ENCODE results near the gene ITCH. TPM values are rescaled to one million over a fixed set of nuclear protein-coding genes. Genes with fewer than 3 reads are reported as not detected.
"Not testable (repeated sequence)": the region's sequence is repeated elsewhere in the genome, so short reads cannot be mapped to it uniquely, and the experiment has no call there.

ITCH gene
- total RNA-seq, 2 experiments from 2014 or later: 41.4 to 43.5 TPM

DNA sequence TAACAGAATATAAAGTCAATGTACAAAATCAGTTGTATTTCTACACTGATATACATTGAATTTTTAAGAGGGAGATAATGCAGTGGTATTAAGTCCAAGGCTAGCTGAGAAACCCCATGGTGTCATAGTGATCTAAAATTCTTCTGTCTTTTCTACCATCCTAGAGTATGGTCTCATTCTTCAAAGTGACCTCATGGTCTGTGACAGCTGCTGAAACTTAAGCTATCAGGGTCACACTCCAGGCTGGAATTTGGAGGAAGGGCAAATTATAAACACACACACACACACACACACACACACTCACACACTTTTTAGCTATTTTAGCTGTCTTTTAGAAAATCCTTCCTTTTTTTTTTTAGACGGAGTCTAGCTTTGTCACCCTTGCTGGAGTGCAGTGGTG is 105.9 kb downstream of the ITCH start:
- no peak for ATAC-seq
- POLR2A ChIA-PET: no interaction called here
- Mint-ChIP-seq H3K36me3 (ENCODE audit: low read depth) (peaks cover 22% of the 10 kb centered on the region), H3K27ac (no peak overlapping the region), H3K9me3 (ENCODE audit: low read depth) (no peaks in the 10 kb centered on the region), H3K4me1 (peaks cover 2% of the 10 kb centered on the region), H3K4me3 (no peak overlapping the region), H3K27me3 (no peaks in the 10 kb centered on the region)
- intact Hi-C loops (cut with DNase I, micrococcal nuclease): no loop called here
- DNase-seq: no peak
- CTCF ChIA-PET: interaction anchor here (0.9 to 3.5 kb wide), 3 partner anchors 9 to 156 kb away, joined by 3 to 20 read pairs (median 4); no protein-coding TSS in a partner anchor

DNA sequence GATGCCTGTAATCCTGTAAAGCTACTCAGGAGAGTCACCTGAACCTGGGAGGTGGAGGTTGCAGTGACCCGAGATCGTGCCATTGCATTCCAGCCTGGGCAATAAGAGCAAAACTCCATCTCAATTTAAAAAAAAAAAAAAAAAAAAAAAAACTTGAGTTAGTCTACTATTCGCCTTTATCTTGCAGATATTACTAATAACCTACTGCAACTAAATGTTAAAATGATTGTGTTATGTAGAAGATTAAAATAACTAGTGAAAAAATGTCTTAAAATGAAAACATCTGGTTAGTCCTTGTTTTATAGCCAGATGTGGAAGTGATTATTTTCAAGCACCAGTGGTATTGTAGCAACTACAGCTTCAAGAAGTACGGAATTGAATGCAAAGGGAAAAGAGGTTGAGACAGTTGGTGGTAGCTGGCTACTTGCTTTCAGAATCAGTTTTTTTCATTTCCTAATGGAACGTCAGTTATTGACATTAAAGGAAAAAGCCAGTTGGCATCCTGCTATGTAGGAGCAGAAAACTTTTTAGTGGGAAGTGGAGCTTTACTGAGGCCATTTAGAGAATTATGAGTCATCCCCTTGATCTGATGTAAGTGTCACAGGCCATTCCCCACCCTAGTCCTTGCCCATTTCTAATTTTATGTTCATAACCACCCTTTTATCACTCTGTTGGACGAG is 109.3 kb downstream of the ITCH start:
- H3K4me1 Mint-ChIP-seq: peaks cover 6% of the 10 kb centered on the region
- peaks cover 30% of the 10 kb centered on the region for H3K36me3 Mint-ChIP-seq (ENCODE audit: low read depth)
- CTCF ChIA-PET: interaction anchor here (2.2 kb wide), 1 partner anchor 159 kb away, joined by 17 read pairs; no protein-coding TSS in a partner anchor
- no peaks in the 10 kb centered on the region for H3K27me3 Mint-ChIP-seq
- no peak for ATAC-seq
- intact Hi-C loops (cut with DNase I, micrococcal nuclease): no loop called here
- H3K27ac Mint-ChIP-seq: no peak overlapping the region
- no peak overlapping the region for H3K4me3 Mint-ChIP-seq
- POLR2A ChIA-PET: interaction anchor here (0.6 kb wide), 1 partner anchor 286 kb away, joined by 6 read pairs; no protein-coding TSS in a partner anchor
- no peaks in the 10 kb centered on the region for H3K9me3 Mint-ChIP-seq (ENCODE audit: low read depth)
- no peak for DNase-seq

DNA sequence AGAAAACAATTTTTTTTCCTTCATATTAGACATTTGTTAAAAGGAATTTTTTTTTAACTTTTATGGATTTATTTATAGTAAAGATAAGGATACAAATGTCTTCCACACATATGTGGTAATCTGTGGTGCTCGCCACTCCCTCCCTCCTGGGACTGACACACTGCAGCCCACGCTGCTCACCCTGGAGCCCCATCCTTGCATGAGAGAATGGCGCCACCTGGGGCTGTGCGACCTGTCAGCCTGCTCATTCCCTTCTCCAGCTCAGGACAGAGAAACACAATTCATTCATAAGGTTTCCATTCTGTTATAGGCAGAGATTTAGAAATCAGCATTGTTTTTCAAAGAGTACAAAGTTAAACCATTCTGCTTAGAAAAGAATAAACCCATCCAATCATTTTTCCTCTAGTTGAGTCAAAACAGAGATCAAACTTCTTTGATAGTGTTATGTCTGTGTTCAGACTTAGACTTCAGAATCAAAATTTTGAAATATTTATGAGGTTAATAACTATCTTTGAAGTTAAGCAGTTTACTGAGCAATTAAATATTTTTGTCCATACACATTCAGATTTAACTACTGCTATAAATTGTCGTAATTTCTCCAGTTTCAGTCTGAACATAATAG is 110.3 kb downstream of the ITCH start:
- ChIA-PET POLR2A (interaction anchor here (0.6 kb wide), 1 partner anchor 285 kb away, joined by 6 read pairs; no protein-coding TSS in a partner anchor), CTCF (interaction anchor here (0.5 to 2.2 kb wide), 4 partner anchors 9 to 296 kb away, joined by 3 to 17 read pairs (median 3); no protein-coding TSS in a partner anchor)
- Mint-ChIP-seq H3K9me3 (ENCODE audit: low read depth) (no peaks in the 10 kb centered on the region), H3K36me3 (ENCODE audit: low read depth) (peaks cover 34% of the 10 kb centered on the region), H3K4me3 (no peak overlapping the region), H3K27ac (peak overlapping the region; percentile 37), H3K4me1 (peaks cover 6% of the 10 kb centered on the region), H3K27me3 (no peaks in the 10 kb centered on the region)
- ATAC-seq: peak; percentile 61
- DNase-seq: peak; percentile 72
- intact Hi-C loops (cut with DNase I, micrococcal nuclease): loop anchor here (1.0 kb wide), 1 partner anchor 161 kb away; no protein-coding TSS in a partner anchor

DNA sequence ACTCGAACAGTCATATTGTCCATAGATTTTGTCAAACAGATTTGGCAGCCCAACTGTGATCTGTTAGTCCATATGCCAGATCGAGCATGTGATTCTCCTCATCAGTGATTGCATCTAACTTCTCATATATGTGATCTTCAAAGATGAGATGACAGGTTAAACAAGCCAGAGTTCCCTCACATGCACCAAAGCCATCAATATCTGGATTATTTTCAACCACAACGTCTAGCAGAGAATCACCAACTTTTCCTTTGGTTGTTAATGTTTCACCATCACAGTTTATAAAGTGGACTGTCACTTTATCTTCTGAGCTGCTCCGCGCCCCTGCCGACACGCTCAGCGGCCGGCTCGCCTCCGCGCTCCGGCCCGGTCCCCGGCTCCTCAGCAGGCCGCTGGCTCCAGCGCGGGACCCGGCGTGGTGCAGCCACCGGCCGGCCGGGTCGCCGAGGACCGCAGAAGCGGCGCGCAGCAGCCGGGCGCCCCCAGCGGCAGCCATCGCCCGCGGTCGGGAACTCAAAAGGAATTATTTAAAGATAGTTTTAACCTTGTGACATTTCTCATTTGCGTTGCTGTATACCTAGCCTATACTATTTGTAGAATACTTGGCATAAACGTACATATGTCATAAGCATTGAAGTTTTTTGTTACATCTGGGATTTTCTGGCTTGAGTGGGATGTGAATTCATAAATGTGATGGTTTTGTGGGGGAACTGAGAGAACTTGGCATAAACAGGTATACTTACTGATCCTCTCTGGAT is 113.1 kb downstream of the ITCH start:
- intact Hi-C loops (cut with DNase I, micrococcal nuclease): no loop called here
- CTCF ChIA-PET: interaction anchor here (0.6 to 4.4 kb wide), 5 partner anchors 13 to 633 kb away, joined by 3 to 20 read pairs (median 5); no protein-coding TSS in a partner anchor

DNA sequence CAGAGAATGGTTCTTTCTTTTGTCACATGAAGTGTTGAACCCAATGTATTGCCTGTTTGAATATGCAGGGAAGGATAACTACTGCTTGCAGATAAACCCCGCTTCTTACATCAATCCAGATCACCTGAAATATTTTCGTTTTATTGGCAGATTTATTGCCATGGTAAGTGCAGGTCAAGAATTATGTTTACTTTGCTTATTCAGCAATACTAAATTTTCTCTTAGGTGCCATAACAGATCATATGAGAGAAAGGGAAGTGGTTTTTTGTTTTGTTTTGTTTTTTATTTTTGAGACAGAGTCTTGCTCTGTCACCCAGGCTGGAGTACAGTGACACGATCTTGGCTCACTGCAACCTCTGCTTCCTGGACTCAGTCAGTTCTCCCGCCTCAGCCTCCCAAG is 116.6 kb downstream of the ITCH start:
- POLR2A ChIA-PET: no interaction called here
- CTCF ChIA-PET: no interaction called here
- Mint-ChIP-seq H3K4me3 (no peak overlapping the region), H3K27ac (no peak overlapping the region), H3K36me3 (ENCODE audit: low read depth) (peaks cover 61% of the 10 kb centered on the region), H3K27me3 (no peaks in the 10 kb centered on the region), H3K4me1 (peaks cover 5% of the 10 kb centered on the region), H3K9me3 (ENCODE audit: low read depth) (no peaks in the 10 kb centered on the region)
- intact Hi-C loops (cut with DNase I, micrococcal nuclease): no loop called here
- no peak for DNase-seq
- no peak for ATAC-seq

More for the DNA sequence above, 113.1 kb downstream of the ITCH start:
- peaks cover 6% of the 10 kb centered on the region for H3K4me1 Mint-ChIP-seq
- no peaks in the 10 kb centered on the region for H3K27me3 Mint-ChIP-seq
- peak; percentile 42 for ATAC-seq
- POLR2A ChIA-PET: no interaction called here
- no peak overlapping the region for H3K4me3 Mint-ChIP-seq
- DNase-seq: peak; percentile 59
- H3K36me3 Mint-ChIP-seq (ENCODE audit: low read depth): peaks cover 48% of the 10 kb centered on the region
- H3K27ac Mint-ChIP-seq: no peak overlapping the region
- H3K9me3 Mint-ChIP-seq (ENCODE audit: low read depth): no peaks in the 10 kb centered on the region

DNA sequence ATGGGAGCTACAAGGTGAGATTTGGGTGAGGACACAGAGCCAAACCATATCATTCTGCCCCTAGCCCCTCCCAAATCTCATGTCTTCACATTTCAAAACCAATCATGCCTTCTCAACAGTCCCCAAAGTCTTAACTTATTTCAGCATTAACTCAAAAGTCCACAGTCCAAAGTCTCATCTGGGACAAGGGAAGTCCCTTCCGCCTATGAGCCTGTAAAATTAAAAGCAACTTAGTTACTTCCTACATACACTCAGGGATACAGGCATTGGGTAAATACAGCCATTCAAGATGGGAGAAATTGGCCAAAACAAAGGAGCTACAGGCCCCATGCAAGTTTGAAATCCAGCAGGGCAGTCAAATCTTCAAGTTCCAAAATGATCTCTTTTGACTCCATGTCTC is 119.1 kb downstream of the ITCH start:
- H3K27me3 Mint-ChIP-seq; DNase-seq; H3K27ac Mint-ChIP-seq; POLR2A ChIA-PET; H3K4me3 Mint-ChIP-seq; ATAC-seq; intact Hi-C loops (cut with DNase I, micrococcal nuclease); H3K4me1 Mint-ChIP-seq; H3K9me3 Mint-ChIP-seq (ENCODE audit: low read depth): not testable (repeated sequence)
- H3K36me3 Mint-ChIP-seq (ENCODE audit: low read depth): peaks cover 50% of the 10 kb centered on the region
- CTCF ChIA-PET: interaction anchor here (0.7 to 1.1 kb wide), 2 partner anchors 8 to 169 kb away, joined by 3 to 5 read pairs; no protein-coding TSS in a partner anchor

DNA sequence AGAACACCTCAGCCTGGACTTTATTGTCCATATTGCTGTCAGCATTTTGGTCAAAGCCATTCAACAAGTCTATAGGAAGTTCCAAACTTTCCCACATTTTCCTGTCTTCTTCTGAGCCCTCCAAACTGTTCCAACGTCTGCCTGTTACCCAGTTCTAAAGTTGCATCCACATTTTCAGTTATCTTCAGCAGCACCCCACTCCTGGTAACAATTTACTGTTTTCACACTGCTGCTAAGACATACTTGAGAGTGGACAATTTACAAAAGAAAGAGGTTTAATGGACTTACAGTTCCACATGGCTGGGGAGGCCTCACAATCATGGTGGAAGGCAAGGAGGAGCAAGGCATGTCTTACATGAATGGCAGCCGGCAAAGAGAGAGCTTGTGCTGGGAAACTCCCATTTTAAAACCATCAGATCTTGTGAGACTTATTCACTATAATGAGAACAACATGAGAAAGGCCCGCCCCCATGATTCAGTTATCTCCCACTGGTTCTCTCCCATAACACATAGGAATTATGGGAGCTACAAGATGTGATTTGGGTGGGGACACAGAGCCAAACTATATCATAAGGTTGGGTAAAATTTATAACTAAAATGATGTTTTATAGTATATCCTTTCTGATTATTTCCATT is 120.6 kb downstream of the ITCH start:
- CTCF ChIA-PET: interaction anchor here (1.8 kb wide), 1 partner anchor 32 kb away, joined by 7 read pairs; the partner anchor contains the start of gene DYNLRB1
- Mint-ChIP-seq H3K36me3 (ENCODE audit: low read depth) (peaks cover 47% of the 10 kb centered on the region), H3K27ac (peak overlapping the region; percentile 8)
- H3K4me1 Mint-ChIP-seq; H3K27me3 Mint-ChIP-seq; POLR2A ChIA-PET; DNase-seq; H3K9me3 Mint-ChIP-seq (ENCODE audit: low read depth); intact Hi-C loops (cut with DNase I, micrococcal nuclease); H3K4me3 Mint-ChIP-seq; ATAC-seq: not testable (repeated sequence)

DNA sequence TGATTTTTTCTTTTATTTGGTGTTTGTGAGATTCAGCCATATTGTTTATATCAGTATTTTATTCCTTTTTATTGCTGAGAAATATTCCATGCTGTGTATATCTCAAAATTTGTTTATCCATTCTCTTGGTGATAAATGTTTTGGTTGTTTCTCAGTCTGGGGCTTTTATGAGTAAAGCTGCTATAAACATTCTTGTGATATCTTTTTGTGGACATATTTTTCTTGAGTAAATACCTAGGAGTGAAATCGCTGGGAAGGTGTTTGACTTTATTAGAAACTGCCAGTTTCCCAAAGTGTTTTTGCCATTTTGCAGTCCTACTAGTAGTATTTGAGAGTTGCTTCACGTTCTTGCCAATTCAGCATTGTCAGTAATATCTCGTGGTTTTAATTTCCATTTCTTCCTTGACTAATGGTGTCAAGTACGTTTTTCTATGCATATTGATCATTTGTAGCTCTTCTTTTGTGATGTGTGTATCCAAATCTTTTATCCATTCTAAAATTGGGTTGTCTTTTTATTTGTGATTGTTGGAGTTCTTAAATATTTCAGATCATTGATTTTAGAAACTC is 122.1 kb downstream of the ITCH start:
- H3K9me3 Mint-ChIP-seq (ENCODE audit: low read depth): no peaks in the 10 kb centered on the region
- no peak overlapping the region for H3K4me3 Mint-ChIP-seq
- CTCF ChIA-PET: interaction anchor here (0.9 to 1.8 kb wide), 5 partner anchors 31 to 173 kb away, joined by 3 to 7 read pairs (median 6); partner anchors contain the start of gene DYNLRB1
- intact Hi-C loops (cut with DNase I, micrococcal nuclease): no loop called here
- H3K4me1 Mint-ChIP-seq: no peaks in the 10 kb centered on the region
- DNase-seq (no peak), ATAC-seq (no peak)
- H3K27me3 Mint-ChIP-seq: no peaks in the 10 kb centered on the region
- POLR2A ChIA-PET: no interaction called here
- H3K27ac Mint-ChIP-seq: no peak overlapping the region
- H3K36me3 Mint-ChIP-seq (ENCODE audit: low read depth): peaks cover 44% of the 10 kb centered on the region

DNA sequence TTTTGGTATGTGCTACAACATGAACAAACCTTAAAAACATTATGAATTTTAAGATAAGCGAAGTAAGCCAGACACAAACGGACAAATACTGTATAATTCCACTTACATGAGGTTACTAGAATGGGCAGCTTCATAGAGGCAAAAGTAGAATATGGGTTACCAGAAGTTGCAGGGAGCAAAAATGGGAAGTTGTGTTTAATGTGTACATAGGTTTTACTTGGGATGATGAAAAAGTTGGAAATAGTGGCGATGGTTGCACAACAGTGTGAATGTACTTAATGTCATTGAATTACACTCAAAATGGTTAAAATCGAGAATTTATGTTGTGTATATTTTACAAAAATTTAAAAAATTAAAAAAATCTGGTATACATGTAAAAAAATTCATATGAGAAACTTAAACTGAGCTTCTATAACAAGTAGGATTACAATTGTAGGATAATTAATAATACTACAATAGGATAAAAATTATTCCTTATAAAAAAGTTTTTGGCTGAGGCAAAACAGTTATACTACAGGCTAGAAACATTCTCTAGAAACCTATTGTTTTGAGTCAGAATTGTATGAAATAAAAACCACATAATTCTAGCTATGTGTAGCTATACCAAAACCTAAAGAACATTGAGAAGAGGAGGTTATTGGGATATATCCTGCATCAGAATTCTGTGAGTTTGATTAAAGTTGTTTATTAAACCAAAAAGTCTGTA is 128.3 kb downstream of the ITCH start:
- DNase-seq (no peak), ATAC-seq (peak; percentile 39)
- CTCF ChIA-PET: interaction anchor here (1.0 to 2.7 kb wide), 4 partner anchors 14 to 179 kb away, joined by 3 to 12 read pairs (median 4); no protein-coding TSS in a partner anchor
- POLR2A ChIA-PET: no interaction called here
- Mint-ChIP-seq H3K36me3 (ENCODE audit: low read depth) (peaks cover 44% of the 10 kb centered on the region), H3K9me3 (ENCODE audit: low read depth) (no peaks in the 10 kb centered on the region), H3K4me1 (peaks cover 3% of the 10 kb centered on the region), H3K27ac (no peak overlapping the region), H3K4me3 (no peak overlapping the region), H3K27me3 (no peaks in the 10 kb centered on the region)
- intact Hi-C loops (cut with DNase I, micrococcal nuclease): no loop called here

DNA sequence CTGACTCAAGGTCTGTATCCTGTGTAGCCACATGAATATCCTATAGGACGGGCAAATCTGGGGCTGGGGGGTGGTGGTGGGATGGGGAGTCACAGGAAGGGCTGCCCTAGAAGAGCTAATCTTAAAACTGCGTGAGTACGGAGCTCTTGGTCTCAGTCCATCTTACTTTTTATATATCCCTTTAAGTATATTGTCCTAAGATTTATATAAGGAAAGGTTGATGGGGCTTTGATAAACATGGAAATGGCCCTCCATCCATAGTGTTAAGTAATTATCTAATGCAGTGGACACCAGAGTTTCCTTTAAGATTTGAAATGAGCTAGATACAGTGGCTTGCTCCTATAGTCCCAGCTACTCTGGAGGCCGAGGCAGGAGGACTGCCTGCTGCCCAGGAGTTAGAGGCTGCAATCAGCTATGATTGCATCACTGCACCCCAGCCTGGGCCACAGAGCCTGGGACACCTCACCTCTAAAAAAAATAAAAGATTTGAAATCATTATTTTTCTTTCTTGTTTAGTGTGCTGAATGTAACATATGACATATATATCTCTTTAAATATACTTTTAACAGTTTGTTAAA is 128.9 kb downstream of the ITCH start:
- no peaks in the 10 kb centered on the region for H3K9me3 Mint-ChIP-seq (ENCODE audit: low read depth)
- H3K4me3 Mint-ChIP-seq: no peak overlapping the region
- H3K4me1 Mint-ChIP-seq: peaks cover 3% of the 10 kb centered on the region
- POLR2A ChIA-PET: no interaction called here
- H3K27ac Mint-ChIP-seq: no peak overlapping the region
- ATAC-seq (no peak), DNase-seq (no peak)
- intact Hi-C loops (cut with DNase I, micrococcal nuclease): no loop called here
- CTCF ChIA-PET: interaction anchor here (1.0 to 2.7 kb wide), 4 partner anchors 15 to 179 kb away, joined by 3 to 12 read pairs (median 4); no protein-coding TSS in a partner anchor
- peaks cover 47% of the 10 kb centered on the region for H3K36me3 Mint-ChIP-seq (ENCODE audit: low read depth)
- H3K27me3 Mint-ChIP-seq: no peaks in the 10 kb centered on the region
